GM18505 (cell line): ENCODE results near the gene CFAP126.
"Not testable (repeated sequence)": the region's sequence is repeated elsewhere in the genome, so short reads cannot be mapped to it uniquely, and the experiment has no call there.

Experiments
- ATAC-seq: cut with Tn5 transposase; IDR thresholded peaks from one replicate; pipeline ENCODE4 v1.9.1; 2021; ENCODE audit not compliant: unreplicated experiment
- POLR2A ChIP-seq: IDR thresholded peaks from 4 replicates; pipeline ENCODE4 v1.6.1; 2011; ENCODE audit warnings: borderline replicate concordance; ENCODE audit not compliant: insufficient read depth, insufficient read length; ENCODE audit errors: extremely low read depth

Gene CFAP126

GRCh38 chr1:161390559-161390858 lies 22.8 kb upstream of the CFAP126 start:
- TF ChIP-seq POLR2A = no peak
- no peak for ATAC-seq

GRCh38 chr1:161389691-161390558 lies 22.2 kb upstream of the CFAP126 start:
- ATAC-seq = peak; percentile 79
- peak; percentile 63 for TF ChIP-seq POLR2A

GRCh38 chr1:161389158-161389557 lies 21.5 kb upstream of the CFAP126 start:
- not testable (repeated sequence) for ATAC-seq

GRCh38 chr1:161388639-161389038 lies 21.0 kb upstream of the CFAP126 start:
- no peak for TF ChIP-seq POLR2A
- ATAC-seq = no peak

- TF ChIP-seq POLR2A = no peak
- ATAC-seq = no peak
These were observed 14.7 kb upstream of the CFAP126 start for GRCh38 chr1:161382214-161383019.

GRCh38 chr1:161381707-161382106 lies 14.0 kb upstream of the CFAP126 start:
- ATAC-seq = no peak
- TF ChIP-seq POLR2A = no peak

- TF ChIP-seq POLR2A = no peak
- no peak for ATAC-seq
These were observed 11.4 kb upstream of the CFAP126 start for GRCh38 chr1:161379071-161379470.

GRCh38 chr1:161378014-161378413 lies 10.3 kb upstream of the CFAP126 start:
- no peak for ATAC-seq
- no peak for TF ChIP-seq POLR2A

- no peak for TF ChIP-seq POLR2A
- ATAC-seq = no peak
These were observed 6.7 kb upstream of the CFAP126 start for GRCh38 chr1:161374373-161374772.

GRCh38 chr1:161373442-161373841 lies 5.8 kb upstream of the CFAP126 start:
- TF ChIP-seq POLR2A = no peak
- no peak for ATAC-seq

GRCh38 chr1:161365207-161365606 lies 2.5 kb downstream of the CFAP126 start:
- TF ChIP-seq POLR2A = no peak

GRCh38 chr1:161364332-161364731 lies 3.3 kb downstream of the CFAP126 start:
- ATAC-seq = no peak
- no peak for TF ChIP-seq POLR2A

More at GRCh38 chr1:161365207-161365606, 2.5 kb downstream of the CFAP126 start:
- no peak for ATAC-seq

- no peak for ATAC-seq
- no peak for TF ChIP-seq POLR2A
These were observed 8.4 kb downstream of the CFAP126 start for GRCh38 chr1:161359291-161359690.

- ATAC-seq = no peak
- TF ChIP-seq POLR2A = no peak
These were observed 10.6 kb downstream of the CFAP126 start for GRCh38 chr1:161357073-161357472.
